ENCODE measurements around the gene MECR.
A peak's percentile ranks its signal among the peaks of the same experiment; 100 is the strongest.

The MECR gene

GRCh38 chr1:29201595-29202051, 29.1 kb downstream of the MECR start:
- DNase-seq: no peak

GRCh38 chr1:29200906-29201594, 29.7 kb downstream of the MECR start:
- DNase-seq: no peak

GRCh38 chr1:29197993-29198392, 32.7 kb downstream of the MECR start:
- DNase-seq: no peak

GRCh38 chr1:29197590-29197924, 33.2 kb downstream of the MECR start:
- peak; percentile 3 for DNase-seq

GRCh38 chr1:29196863-29197589, 33.7 kb downstream of the MECR start:
- no peak for DNase-seq

- DNase-seq: no peak
Observed at GRCh38 chr1:29195881-29196291, 34.8 kb downstream of the MECR start.

- DNase-seq: no peak
Observed at GRCh38 chr1:29193879-29194455, 36.8 kb downstream of the MECR start.

GRCh38 chr1:29190718-29191117, 40.0 kb downstream of the MECR start:
- DNase-seq: no peak

- DNase-seq: no peak
Observed at GRCh38 chr1:29186707-29187106, 44.0 kb downstream of the MECR start.

GRCh38 chr1:29186252-29186651, 44.5 kb downstream of the MECR start:
- no peak for DNase-seq

- no peak for DNase-seq
Observed at GRCh38 chr1:29183287-29183686, 47.4 kb downstream of the MECR start.

GRCh38 chr1:29181413-29182225, 49.1 kb downstream of the MECR start, which contains the start of gene SRSF4:
TSS of gene SRSF4 (minus strand) at chr1:29181900. CDS start at chr1:29181752, 148 bp downstream.
- DNase-seq: peak; percentile 96

GRCh38 chr1:29180497-29181412, 50.0 kb downstream of the MECR start:
- peak; percentile 40 for DNase-seq

GRCh38 chr1:29179641-29180184, 51.0 kb downstream of the MECR start:
- DNase-seq: no peak

- no peak for DNase-seq
Observed at GRCh38 chr1:29177022-29177705, 53.6 kb downstream of the MECR start.

GRCh38 chr1:29176576-29176975, 54.2 kb downstream of the MECR start:
- DNase-seq: no peak

GRCh38 chr1:29172415-29172939, 58.3 kb downstream of the MECR start:
- no peak for DNase-seq

- DNase-seq: no peak
Observed at GRCh38 chr1:29171521-29171920, 59.2 kb downstream of the MECR start.

- DNase-seq: no peak
Observed at GRCh38 chr1:29171089-29171488, 59.6 kb downstream of the MECR start.

GRCh38 chr1:29169976-29170375, 60.8 kb downstream of the MECR start:
- DNase-seq: no peak

GRCh38 chr1:29167904-29168303, 62.8 kb downstream of the MECR start:
- no peak for DNase-seq

Data from NCI-H526 treated with DMSO at 0.1 percent for 48 hours (cell line).